Stimulated activated memory B cell treated with anti-CD40 and anti-IgM and Interleukin-4, amounts not matched to agents 10 μg/mL and 1 μg/mL and 100 μg/mL, for 72 hours (primary cell): ENCODE measurements around the gene TMEM217.

Experiments used
- ATAC-seq: fragments of 150-1000 bp; cut with Tn5 transposase; 2 replicates; pipeline ENCODE4 v1.10.0; 2021
- H3K27ac Mint-ChIP-seq: one replicate; pipeline ENCODE4 v1.8.0; 2022; ENCODE audit warnings: mild to moderate bottlenecking, mixed read lengths
- H3K27me3 Mint-ChIP-seq: one replicate; pipeline ENCODE4 v1.8.0; 2022; ENCODE audit warnings: mixed read lengths
- H3K36me3 Mint-ChIP-seq: one replicate; pipeline ENCODE4 v1.8.0; 2022; ENCODE audit warnings: mixed read lengths
- H3K4me1 Mint-ChIP-seq: one replicate; pipeline ENCODE4 v1.8.0; 2022; ENCODE audit warnings: mixed read lengths
- H3K4me3 Mint-ChIP-seq: one replicate; pipeline ENCODE4 v1.8.0; 2022; ENCODE audit warnings: mild to moderate bottlenecking, moderate library complexity, mixed read lengths
- H3K9me3 Mint-ChIP-seq: one replicate; pipeline ENCODE4 v1.8.0; 2022; ENCODE audit warnings: mixed read lengths

The TMEM217 gene

DNA sequence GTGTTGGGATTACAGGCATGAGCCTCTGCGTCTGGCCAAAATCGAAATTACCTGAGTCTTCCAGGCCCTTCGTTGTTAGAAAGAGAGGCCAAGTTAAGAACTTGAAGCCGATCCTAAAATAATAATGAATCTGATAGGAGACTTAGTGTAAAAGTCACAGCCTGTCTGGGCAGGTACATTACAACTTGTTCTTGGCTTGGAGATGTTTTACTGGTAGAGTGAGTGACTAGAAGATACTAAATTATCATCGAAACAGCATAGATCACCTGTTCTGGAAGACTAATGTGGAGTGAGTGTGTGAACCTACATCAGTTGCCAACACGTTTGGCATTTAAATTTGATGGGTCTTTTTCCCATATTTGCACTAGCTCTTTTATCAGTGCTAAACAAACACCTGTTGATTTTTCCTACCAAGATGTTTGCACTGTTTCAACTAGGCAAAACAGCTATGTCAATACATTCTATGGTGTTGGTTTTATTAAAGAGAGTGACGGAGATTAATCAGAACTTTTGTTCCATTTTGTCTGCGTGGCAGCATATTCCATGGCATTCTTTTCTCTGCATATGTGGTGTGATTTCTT, 4.6 kb upstream of the TMEM217 start:
- H3K4me3 Mint-ChIP-seq = no peak overlapping the region
- no peak for ATAC-seq
- no peak overlapping the region for H3K27ac Mint-ChIP-seq
- no peaks in the 10 kb centered on the region for H3K9me3 Mint-ChIP-seq
- no peaks in the 10 kb centered on the region for H3K27me3 Mint-ChIP-seq
- peaks cover 11% of the 10 kb centered on the region for H3K36me3 Mint-ChIP-seq
- H3K4me1 Mint-ChIP-seq = peaks cover 59% of the 10 kb centered on the region

DNA sequence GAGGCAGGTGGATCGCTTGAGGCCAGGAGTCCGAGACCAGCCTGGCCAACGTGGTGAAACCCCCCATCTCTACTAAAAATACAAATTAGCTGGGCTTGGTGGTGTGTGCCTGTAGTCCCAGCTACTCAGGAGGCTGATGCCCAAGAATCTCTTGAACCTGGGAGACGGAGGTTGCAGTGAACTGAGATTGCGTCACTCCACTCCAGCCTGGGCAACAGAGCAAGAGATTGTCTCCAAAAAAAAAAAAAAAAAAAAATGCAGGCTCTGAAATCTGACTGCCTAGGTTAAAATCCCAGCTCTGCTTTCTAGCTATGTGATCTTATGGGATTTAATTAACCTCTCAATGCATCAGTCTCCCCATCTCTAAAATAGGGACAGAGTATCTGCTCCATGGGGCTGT, 3.3 kb upstream of the TMEM217 start:
- Mint-ChIP-seq H3K4me3 (no peak overlapping the region), H3K27ac (no peak overlapping the region), H3K4me1 (peaks cover 68% of the 10 kb centered on the region), H3K27me3 (no peaks in the 10 kb centered on the region), H3K36me3 (peaks cover 11% of the 10 kb centered on the region), H3K9me3 (no peaks in the 10 kb centered on the region)
- no peak for ATAC-seq

DNA sequence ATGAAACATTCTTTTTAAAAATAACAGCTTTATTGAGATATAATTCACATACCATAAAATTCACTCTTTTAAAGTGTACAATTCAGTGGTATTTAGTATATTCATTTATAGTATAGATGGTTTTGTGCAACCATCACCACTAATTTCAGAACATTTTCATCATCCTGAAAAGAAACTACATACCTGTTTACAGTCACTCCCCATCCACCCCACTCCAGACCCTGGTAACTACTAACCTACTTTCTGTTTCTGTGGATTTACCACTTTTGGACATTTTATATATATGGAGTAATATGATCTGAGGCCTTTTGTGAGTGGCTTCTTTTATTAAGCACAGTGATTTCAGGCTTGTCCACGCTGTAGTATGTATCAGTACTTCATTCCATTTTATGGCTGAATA, 2.5 kb upstream of the TMEM217 start:
- no peak overlapping the region for H3K4me3 Mint-ChIP-seq
- no peaks in the 10 kb centered on the region for H3K27me3 Mint-ChIP-seq
- no peak for ATAC-seq
- peaks cover 11% of the 10 kb centered on the region for H3K36me3 Mint-ChIP-seq
- no peaks in the 10 kb centered on the region for H3K9me3 Mint-ChIP-seq
- H3K4me1 Mint-ChIP-seq = peaks cover 66% of the 10 kb centered on the region
- no peak overlapping the region for H3K27ac Mint-ChIP-seq

DNA sequence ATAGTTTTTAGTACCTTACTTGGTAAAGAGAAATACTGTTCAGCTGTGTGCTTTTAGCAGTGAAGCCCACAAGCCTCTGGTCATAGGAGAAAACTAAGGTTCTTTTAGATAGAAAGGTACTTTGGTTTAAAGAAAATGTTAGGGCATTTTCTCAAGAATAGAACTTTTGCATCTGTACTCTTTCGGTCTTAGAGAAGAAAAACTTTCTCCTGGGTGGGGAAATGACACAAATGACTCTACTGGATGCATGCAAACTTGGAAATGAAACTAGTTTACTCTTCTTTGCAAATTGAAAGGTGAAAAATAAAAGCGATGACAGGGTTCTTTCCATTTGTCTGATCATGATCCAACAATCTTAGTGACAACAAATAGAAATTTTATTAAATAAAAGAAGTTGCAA, 2.1 kb upstream of the TMEM217 start:
- H3K4me3 Mint-ChIP-seq = peak overlapping the region; percentile 23
- no peak for ATAC-seq
- no peaks in the 10 kb centered on the region for H3K9me3 Mint-ChIP-seq
- H3K36me3 Mint-ChIP-seq = peaks cover 11% of the 10 kb centered on the region
- peak overlapping the region; percentile 97 for H3K27ac Mint-ChIP-seq
- H3K27me3 Mint-ChIP-seq = no peaks in the 10 kb centered on the region
- peaks cover 64% of the 10 kb centered on the region for H3K4me1 Mint-ChIP-seq

DNA sequence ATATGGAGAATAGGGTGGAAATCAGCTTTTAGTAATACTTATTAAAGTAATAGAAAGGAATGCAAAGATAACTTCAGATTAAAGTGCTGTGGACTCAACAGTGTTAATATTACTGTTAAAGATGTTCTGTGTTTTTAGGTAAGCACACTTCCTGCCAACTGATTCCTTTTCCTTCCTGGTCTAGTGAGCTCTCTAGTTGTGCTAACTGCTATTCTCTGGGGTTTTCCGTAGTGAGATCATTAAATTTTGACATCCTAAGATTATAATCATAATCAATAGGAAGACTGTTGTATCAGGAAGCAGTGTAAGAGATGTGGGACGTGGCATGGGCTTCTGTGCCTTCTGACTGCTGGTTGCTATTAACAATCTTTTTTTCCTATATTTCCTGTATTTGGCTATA, 1.2 kb upstream of the TMEM217 start:
- Mint-ChIP-seq H3K27me3 (no peaks in the 10 kb centered on the region), H3K4me1 (peaks cover 56% of the 10 kb centered on the region), H3K36me3 (peaks cover 11% of the 10 kb centered on the region), H3K27ac (peak overlapping the region; percentile 97), H3K9me3 (no peaks in the 10 kb centered on the region), H3K4me3 (peak overlapping the region; percentile 60)
- no peak for ATAC-seq

DNA sequence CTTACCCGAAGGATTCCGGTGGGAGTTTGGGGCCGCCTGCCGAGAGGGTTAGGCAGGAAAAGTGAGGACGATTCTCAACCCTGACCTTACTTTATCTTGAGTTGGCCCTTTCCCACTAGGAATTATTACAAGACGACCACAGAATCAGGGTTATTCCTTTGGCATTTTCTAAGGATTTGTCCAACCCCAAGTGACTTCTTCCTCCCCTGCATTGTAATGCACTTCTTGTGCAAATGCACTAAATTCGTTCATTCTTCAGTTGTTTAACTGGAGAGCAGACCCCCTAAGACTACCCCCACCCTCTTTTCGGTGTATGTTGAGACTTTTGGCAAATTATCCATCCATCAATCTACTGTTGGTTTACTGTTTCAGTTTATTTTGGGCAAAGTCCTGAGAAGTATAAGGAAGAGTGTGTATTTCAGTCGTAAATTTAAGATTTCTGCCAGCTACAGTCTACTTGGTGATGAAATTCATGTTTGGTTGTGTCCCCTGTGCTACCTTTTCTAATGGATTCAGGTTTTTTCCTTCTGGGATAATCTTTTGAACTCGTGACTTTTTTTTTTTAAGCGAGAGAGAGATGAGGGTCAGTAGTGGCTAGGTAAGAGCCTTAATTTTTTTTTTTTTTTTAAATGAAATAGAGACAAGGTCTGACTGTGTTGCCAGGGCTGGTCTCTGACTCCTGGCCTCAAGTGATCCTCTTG, 611 bp upstream of the TMEM217 start:
- H3K9me3 Mint-ChIP-seq = no peaks in the 10 kb centered on the region
- ATAC-seq = no peak
- H3K4me3 Mint-ChIP-seq = peak overlapping the region; percentile 94
- H3K27ac Mint-ChIP-seq = peak overlapping the region; percentile 97
- peaks cover 55% of the 10 kb centered on the region for H3K4me1 Mint-ChIP-seq
- peaks cover 6% of the 10 kb centered on the region for H3K36me3 Mint-ChIP-seq
- H3K27me3 Mint-ChIP-seq = no peaks in the 10 kb centered on the region

DNA sequence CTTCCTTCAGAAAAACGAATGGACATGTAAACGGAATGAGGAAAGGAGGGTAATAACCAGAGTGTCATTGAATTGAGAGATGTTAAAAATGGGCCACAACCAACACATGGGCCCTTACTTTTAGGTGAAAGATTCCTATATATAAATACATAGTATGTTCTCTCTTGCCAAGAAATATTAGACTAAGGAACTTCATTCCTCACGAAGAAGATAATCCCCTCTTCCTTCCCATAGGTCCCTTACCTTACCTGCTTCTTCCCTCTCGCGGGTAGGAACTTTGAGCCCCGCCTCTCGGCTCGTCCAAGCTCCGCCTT, 667 bp downstream of the TMEM217 start:
- Mint-ChIP-seq H3K9me3 (no peaks in the 10 kb centered on the region), H3K4me3 (peak overlapping the region; percentile 94), H3K36me3 (no peaks in the 10 kb centered on the region), H3K27ac (peak overlapping the region; percentile 97), H3K27me3 (no peaks in the 10 kb centered on the region), H3K4me1 (peaks cover 42% of the 10 kb centered on the region)
- ATAC-seq = no peak

DNA sequence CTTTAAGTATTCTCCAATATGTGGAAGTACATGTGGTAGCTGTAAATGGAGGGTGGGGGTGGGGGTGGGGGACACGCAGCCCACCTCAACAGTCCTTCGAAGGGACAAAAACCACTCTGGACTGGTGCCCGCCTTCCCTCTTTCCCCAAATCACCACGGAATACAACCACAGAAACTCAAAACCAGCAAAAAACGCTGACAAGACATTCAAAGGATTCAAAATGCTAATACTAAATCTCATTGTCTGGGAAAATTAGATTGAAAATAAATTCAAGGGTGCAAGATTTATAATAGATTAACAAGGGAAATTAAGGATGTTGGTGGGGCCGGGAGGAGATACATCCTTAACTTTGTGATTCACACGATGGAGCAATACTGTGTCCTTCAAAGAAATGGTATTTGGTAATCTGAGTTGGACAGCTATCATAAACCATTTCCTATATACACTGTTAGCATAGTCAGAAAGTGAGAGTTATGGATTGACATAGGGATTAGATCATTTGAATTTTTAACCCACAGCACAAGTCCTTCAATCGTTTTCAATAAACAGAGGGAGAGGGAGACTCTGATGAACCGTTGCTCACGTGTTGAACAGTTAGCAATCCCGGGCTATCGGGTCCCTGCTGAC, 1.1 kb downstream of the TMEM217 start:
- Mint-ChIP-seq H3K4me1 (peaks cover 41% of the 10 kb centered on the region), H3K4me3 (peak overlapping the region; percentile 94), H3K27me3 (no peaks in the 10 kb centered on the region), H3K9me3 (no peaks in the 10 kb centered on the region), H3K27ac (peak overlapping the region; percentile 97), H3K36me3 (no peaks in the 10 kb centered on the region)
- ATAC-seq = no peak

DNA sequence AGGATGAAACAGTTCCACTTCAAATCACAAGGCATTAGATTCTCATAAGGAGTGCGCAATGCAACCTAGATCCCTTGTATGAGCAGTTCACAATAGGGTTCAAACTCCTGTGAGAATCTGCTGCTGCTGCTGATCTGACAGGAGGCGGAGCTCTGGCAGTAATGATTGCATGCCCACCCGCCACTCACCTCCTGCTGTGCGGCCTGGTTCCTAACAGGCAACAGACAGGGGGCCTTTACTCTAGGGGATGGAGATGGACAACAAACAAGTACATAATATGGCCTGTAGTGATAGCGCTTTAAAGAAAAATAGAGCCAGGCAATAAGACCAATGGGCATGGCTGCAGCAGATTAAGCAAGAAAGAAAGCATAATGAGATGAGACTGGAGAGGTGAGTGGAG, 3.1 kb downstream of the TMEM217 start:
- no peak for ATAC-seq
- Mint-ChIP-seq H3K36me3 (no peaks in the 10 kb centered on the region), H3K9me3 (no peaks in the 10 kb centered on the region), H3K27me3 (no peaks in the 10 kb centered on the region), H3K4me3 (no peak overlapping the region), H3K27ac (no peak overlapping the region), H3K4me1 (peaks cover 38% of the 10 kb centered on the region)

DNA sequence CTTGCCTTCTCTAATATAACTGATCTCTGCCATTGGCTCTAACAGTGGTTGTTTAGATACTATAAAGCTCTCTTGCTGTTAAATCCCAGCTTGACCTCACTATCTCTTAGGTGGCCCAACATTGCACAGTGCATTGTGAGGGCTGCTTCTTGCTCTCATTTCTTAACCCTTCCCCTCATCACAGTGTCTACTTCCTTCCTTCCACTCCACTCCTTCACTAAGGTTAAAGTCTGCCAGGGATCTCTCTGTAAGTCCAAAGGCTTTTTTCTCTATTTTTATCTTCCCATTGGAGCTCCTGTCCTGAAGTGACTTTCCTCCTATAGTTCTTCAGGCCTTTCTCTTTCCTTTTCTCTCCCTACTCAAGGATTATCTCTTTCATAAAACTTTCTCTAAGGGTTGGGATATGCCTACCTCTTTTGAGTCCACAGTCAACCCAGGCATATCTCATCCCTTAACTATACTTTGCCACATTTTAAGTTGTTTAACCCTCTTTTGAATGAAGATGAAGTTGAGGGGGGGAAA, 4.4 kb downstream of the TMEM217 start:
- peaks cover 25% of the 10 kb centered on the region for H3K4me1 Mint-ChIP-seq
- ATAC-seq = no peak
- H3K27me3 Mint-ChIP-seq = peaks cover 11% of the 10 kb centered on the region
- no peaks in the 10 kb centered on the region for H3K9me3 Mint-ChIP-seq
- no peak overlapping the region for H3K4me3 Mint-ChIP-seq
- no peaks in the 10 kb centered on the region for H3K36me3 Mint-ChIP-seq
- no peak overlapping the region for H3K27ac Mint-ChIP-seq

DNA sequence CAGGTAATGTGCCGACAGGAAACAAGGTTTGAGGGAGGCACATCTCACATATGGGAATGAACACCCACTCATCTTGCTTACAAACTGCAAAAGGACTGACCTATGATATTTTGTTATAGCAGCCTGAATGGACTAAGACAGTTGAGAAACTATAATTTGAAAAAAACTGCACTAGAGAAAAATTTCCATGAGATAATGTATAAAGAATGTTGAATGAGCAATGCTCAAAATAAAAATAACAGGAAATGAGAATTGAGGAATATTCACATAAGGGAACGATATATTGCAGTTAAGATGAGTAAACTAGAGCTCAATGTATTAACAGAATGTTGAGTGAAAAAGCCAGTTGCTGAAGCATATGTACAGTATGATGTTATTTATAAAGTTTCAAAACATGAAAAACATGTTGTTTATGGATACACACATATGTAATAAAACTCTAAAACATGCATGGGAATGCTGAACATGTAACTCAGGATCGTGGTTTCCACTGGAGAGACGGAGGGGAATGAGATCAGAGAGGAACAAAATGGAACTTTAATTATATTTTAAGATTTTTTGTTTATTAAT, 6.6 kb downstream of the TMEM217 start:
- Mint-ChIP-seq H3K27me3 (peaks cover 23% of the 10 kb centered on the region), H3K4me3 (no peak overlapping the region), H3K27ac (no peak overlapping the region), H3K36me3 (no peaks in the 10 kb centered on the region), H3K4me1 (peaks cover 6% of the 10 kb centered on the region), H3K9me3 (no peaks in the 10 kb centered on the region)
- ATAC-seq = no peak

DNA sequence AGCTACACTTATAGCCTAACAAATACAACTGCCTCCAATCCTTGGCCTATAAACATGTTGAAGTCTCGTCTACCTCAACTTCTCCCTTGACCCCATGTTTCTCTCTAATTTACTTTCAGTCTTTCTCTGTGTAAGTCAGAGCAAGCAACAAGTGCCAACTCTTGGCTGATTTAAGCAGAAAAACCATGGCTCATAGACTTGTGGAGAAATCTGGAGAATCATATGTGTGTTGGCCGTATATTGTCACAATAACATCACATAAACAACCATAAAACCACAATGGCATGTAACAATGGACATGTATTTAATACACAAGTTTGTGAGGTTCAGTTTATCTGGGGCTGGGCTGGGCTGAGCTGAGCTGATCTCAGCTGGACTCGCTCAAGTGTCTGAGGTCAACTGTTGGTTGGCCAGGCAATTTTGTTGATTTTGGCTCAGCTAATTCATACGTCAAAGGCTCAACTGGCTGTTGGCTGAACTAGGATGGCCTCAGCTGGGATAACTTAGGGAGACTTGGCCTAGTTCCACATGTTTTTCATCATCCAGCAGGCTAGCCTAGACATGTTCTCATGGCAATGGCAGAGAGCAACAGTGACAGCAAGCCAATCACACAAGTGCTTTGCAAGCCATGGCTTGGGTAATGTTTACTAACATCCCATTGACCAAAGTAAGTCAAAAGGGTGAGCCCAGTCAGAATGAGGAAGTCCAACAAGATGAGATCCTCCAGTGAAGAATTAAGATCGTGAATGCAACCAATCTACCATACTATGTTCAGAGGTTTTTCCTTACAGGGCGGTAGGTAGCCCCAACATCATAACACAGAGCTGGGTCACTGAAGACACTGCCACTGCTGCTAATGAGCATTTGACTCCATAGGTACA, 13.3 kb downstream of the TMEM217 start:
- H3K4me3 Mint-ChIP-seq = no peak overlapping the region
- H3K27ac Mint-ChIP-seq = no peak overlapping the region

DNA sequence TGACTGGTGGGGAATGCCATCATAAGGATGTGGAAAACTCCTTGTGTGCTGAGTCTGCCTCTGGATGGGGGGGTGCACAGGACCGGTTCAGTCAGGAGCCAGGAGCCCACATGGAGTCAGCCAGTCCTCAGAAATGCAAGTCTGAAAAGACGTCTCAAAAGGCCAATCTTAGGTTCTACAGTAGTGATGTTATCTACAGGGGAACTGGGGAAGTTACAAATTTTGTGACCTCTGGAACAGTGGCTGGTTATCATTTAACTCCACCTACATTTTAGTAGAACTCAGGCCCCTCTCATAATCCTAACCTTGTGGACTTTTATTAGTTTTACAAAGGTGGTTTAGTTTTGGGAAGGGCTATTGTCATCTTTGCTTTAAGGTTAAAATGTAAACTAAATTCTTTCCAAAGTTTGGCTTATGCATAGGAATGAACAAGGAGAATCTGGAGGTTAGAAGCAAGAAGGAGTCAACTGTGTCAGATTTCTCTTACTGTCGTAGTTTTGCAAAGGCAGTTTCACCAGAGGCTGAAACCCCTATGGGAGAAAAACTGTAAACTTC, 14.1 kb downstream of the TMEM217 start:
- Mint-ChIP-seq H3K27me3 (peaks cover 38% of the 10 kb centered on the region), H3K4me3 (no peak overlapping the region), H3K36me3 (no peaks in the 10 kb centered on the region), H3K4me1 (peaks cover 11% of the 10 kb centered on the region), H3K27ac (no peak overlapping the region), H3K9me3 (no peaks in the 10 kb centered on the region)
- ATAC-seq = no peak

More for the DNA sequence above, 13.3 kb downstream of the TMEM217 start:
- H3K27me3 Mint-ChIP-seq = peaks cover 46% of the 10 kb centered on the region
- ATAC-seq = no peak
- peaks cover 9% of the 10 kb centered on the region for H3K4me1 Mint-ChIP-seq
- H3K36me3 Mint-ChIP-seq = no peaks in the 10 kb centered on the region
- no peaks in the 10 kb centered on the region for H3K9me3 Mint-ChIP-seq

DNA sequence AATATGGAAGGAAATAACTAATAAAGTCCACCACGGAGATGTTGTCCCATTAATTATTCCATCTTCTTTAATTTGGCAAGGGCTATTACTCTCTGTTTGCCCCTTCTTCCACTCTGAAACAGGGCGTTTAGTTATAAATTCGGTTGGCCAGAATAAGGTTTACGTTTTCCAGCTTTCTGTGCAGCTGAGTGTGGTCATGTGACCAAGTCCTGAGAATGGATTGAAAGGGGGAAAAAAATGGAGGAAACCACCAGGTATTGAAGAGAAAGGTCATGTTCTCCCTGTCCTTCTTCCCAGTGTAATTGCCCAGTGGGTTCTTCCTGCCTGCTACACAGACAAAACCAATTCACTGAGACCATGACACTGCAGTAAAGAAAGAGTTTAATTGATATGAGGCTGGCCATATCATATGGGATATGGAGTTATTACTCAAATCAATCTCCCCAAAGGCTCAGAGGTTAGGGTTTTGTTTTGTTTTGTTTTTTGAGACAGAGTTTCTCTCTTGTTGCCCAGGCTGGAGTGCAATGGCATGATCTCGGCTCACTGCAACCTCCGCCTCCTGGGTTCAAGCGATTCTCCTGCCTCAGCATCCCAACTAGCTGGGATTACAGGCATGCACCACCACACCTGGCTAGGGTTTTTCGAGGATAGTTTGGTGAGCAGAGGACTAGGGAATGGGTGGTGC, 14.7 kb downstream of the TMEM217 start:
- no peaks in the 10 kb centered on the region for H3K9me3 Mint-ChIP-seq
- no peak overlapping the region for H3K27ac Mint-ChIP-seq
- H3K27me3 Mint-ChIP-seq = peaks cover 32% of the 10 kb centered on the region
- H3K4me1 Mint-ChIP-seq = peaks cover 14% of the 10 kb centered on the region
- ATAC-seq = no peak
- H3K36me3 Mint-ChIP-seq = no peaks in the 10 kb centered on the region
- no peak overlapping the region for H3K4me3 Mint-ChIP-seq
